ENCODE results near the gene ARTN. TPM values are rescaled to one million over a fixed set of nuclear protein-coding genes. Genes with fewer than 3 reads are reported as not detected.

ARTN gene
- total and polyA plus RNA-seq, 4 donors, result 0.23 to 2.7 (median 1.2) TPM

DNA sequence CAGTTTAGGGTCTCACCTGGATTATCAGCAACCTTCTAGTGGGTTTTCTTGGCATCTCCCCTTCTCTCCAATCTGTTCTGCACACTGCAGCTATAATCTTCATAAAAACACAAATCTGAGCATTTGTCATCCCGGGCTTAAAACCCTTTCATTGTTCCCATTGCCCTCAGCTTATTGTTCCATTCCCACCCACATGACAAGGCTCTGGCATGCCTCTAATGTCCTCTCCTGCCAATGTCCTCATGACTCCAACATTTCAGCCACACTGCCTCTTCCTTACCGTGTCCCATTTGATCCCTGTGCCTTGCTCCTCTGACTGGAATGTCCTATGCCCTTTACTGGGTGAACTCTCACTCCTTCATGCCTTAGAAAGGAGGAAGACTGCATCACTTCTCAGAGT is 28.7 kb downstream of the ARTN start:
- Histone ChIP-seq H3K4me1 (ENCODE audit: control insufficient read depth in 5 of 5, insufficient read depth in 5 of 5, low read length in 5 of 5) (no peaks in the 10 kb centered on the region), H3K27me3 (ENCODE audit: control insufficient read depth in 3 of 3, insufficient read depth in 3 of 3, low read length in 2 of 3) (no peaks in the 10 kb centered on the region), H3K36me3 (ENCODE audit: control insufficient read depth in 4 of 4, insufficient read depth in 4 of 4, low read length in 4 of 4) (peaks cover 8 to 52% (median 15%) of the 10 kb centered on the region in 4 donors), H3K9me3 (ENCODE audit: control insufficient read depth in 4 of 4, insufficient read depth in 3 of 4, low read length in 3 of 4) (no peaks in the 10 kb centered on the region), H3K4me3 (no peak overlapping the region), H3K9ac (ENCODE audit: insufficient read depth in 1 of 2, low read length in 2 of 2) (no peak overlapping the region), H3K27ac (ENCODE audit: low read depth in 1 of 2, low read length in 1 of 2) (no peak overlapping the region)
- ATAC-seq (ENCODE audit: insufficient read depth, low FRiP score), result no peak
- no peak for DNase-seq
- TF ChIP-seq, protein P1, sequence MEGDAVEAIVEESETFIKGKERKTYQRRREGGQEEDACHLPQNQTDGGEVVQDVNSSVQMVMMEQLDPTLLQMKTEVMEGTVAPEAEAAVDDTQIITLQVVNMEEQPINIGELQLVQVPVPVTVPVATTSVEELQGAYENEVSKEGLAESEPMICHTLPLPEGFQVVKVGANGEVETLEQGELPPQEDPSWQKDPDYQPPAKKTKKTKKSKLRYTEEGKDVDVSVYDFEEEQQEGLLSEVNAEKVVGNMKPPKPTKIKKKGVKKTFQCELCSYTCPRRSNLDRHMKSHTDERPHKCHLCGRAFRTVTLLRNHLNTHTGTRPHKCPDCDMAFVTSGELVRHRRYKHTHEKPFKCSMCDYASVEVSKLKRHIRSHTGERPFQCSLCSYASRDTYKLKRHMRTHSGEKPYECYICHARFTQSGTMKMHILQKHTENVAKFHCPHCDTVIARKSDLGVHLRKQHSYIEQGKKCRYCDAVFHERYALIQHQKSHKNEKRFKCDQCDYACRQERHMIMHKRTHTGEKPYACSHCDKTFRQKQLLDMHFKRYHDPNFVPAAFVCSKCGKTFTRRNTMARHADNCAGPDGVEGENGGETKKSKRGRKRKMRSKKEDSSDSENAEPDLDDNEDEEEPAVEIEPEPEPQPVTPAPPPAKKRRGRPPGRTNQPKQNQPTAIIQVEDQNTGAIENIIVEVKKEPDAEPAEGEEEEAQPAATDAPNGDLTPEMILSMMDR (IDR thresholded peaks at IDR 0.05; ENCODE audit: control extremely low read depth, extremely low read depth), result no peak
- WGBS, 2 donors, result 90 to 96% methylated on average over 2 of the region's 2 CpGs

DNA sequence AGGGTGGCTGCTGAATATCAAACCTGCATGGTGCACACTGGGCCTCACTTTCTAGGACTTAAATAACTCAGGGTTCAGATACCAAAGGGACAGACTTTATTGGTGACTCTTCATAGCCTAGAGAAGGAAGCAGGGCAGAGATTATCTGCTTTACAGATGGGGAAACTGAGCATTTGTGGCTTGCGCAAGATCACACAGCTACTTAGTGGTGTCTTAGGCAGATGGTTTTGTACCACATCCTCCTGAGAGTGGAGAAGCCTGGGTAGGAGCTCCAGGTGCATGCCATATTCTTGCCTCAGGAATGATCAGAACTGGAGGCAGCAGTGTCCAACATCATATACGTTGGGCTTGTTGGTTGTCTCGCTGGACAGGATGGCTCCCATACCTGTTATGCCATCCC is 29.4 kb downstream of the ARTN start:
- ATAC-seq (ENCODE audit: insufficient read depth, low FRiP score) (no peak), DNase-seq (no peak)
- no peak overlapping the region for H3K27ac ChIP-seq (ENCODE audit: low read depth in 1 of 2, low read length in 1 of 2)
- TF ChIP-seq, protein P1 (IDR thresholded peaks at IDR 0.05; ENCODE audit: control extremely low read depth, extremely low read depth), result no peak
- 89 to 91% methylated on average over 3 of the region's 3 CpGs for WGBS, 2 donors
- peaks cover 3 to 47% (median 12%) of the 10 kb centered on the region in 4 donors for H3K36me3 ChIP-seq (ENCODE audit: control insufficient read depth in 4 of 4, insufficient read depth in 4 of 4, low read length in 4 of 4)
- H3K4me3 ChIP-seq, result no peak overlapping the region
- no peak overlapping the region for H3K9ac ChIP-seq (ENCODE audit: insufficient read depth in 1 of 2, low read length in 2 of 2)
- no peaks in the 10 kb centered on the region for H3K9me3 ChIP-seq (ENCODE audit: control insufficient read depth in 4 of 4, insufficient read depth in 3 of 4, low read length in 3 of 4)
- H3K4me1 ChIP-seq (ENCODE audit: control insufficient read depth in 5 of 5, insufficient read depth in 5 of 5, low read length in 5 of 5), result no peaks in the 10 kb centered on the region
- no peaks in the 10 kb centered on the region for H3K27me3 ChIP-seq (ENCODE audit: control insufficient read depth in 3 of 3, insufficient read depth in 3 of 3, low read length in 2 of 3)

DNA sequence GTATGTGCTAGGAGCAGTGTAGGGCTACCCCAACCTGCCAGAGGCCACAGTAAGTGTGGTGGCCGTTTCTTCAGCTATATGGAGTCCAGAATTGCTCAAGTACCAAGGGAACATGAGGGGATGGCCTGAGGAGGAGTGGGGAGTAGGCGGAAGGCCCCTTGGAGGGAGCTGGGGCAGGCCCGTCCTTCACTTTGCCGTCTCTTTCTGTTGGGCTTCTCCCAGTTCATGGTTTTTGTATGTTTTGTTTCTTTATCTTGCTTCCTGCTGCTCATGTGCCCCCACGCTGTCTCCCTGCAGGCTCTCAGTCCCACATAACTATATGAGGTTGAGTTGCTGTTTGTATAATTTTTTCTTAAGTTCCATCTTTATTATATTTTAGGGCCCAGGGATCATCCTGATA is 30.3 kb downstream of the ARTN start:
- DNase-seq (no peak), ATAC-seq (ENCODE audit: insufficient read depth, low FRiP score) (no peak)
- no peak overlapping the region for H3K4me3 ChIP-seq
- H3K9me3 ChIP-seq (ENCODE audit: control insufficient read depth in 4 of 4, insufficient read depth in 3 of 4, low read length in 3 of 4), result no peaks in the 10 kb centered on the region
- H3K27me3 ChIP-seq (ENCODE audit: control insufficient read depth in 3 of 3, insufficient read depth in 3 of 3, low read length in 2 of 3), result no peaks in the 10 kb centered on the region
- no peaks in the 10 kb centered on the region for H3K4me1 ChIP-seq (ENCODE audit: control insufficient read depth in 5 of 5, insufficient read depth in 5 of 5, low read length in 5 of 5)
- TF ChIP-seq, protein P1 (IDR thresholded peaks at IDR 0.05; ENCODE audit: control extremely low read depth, extremely low read depth), result no peak
- no peak overlapping the region for H3K9ac ChIP-seq (ENCODE audit: insufficient read depth in 1 of 2, low read length in 2 of 2)
- H3K27ac ChIP-seq (ENCODE audit: low read depth in 1 of 2, low read length in 1 of 2), result no peak overlapping the region
- H3K36me3 ChIP-seq (ENCODE audit: control insufficient read depth in 4 of 4, insufficient read depth in 4 of 4, low read length in 4 of 4), result peaks cover 3 to 39% (median 12%) of the 10 kb centered on the region in 4 donors
- WGBS, 2 donors, result 62 to 79% methylated on average over 5 of the region's 5 CpGs

DNA sequence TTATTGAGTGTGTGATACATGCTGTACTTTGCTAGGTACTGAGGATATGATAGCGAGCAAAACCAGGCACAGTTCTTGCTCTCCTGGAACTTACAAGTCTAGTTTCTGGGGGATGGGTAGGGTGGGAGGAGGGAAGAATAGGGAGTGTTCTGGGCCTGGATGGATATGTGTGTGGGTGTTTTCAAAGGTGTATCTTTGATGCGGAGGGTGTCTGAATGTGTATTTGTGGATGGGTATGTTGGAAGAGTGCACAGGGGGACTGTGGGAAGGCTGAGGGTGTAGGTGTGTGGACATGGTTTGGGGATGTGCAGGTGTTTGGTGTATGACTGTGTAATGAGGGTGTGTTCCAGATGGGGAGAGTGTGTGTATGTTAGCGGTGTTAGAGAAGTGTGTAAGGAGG is 31.7 kb downstream of the ARTN start:
- ATAC-seq (ENCODE audit: insufficient read depth, low FRiP score), result no peak
- no peak for DNase-seq
- no peak overlapping the region for H3K4me3 ChIP-seq
- TF ChIP-seq, protein P1 (IDR thresholded peaks at IDR 0.05; ENCODE audit: control extremely low read depth, extremely low read depth), result no peak
- H3K27ac ChIP-seq (ENCODE audit: low read depth in 1 of 2, low read length in 1 of 2), result no peak overlapping the region
- H3K27me3 ChIP-seq (ENCODE audit: control insufficient read depth in 3 of 3, insufficient read depth in 3 of 3, low read length in 2 of 3), result no peaks in the 10 kb centered on the region
- peaks cover 3 to 29% (median 6%) of the 10 kb centered on the region in 4 donors for H3K36me3 ChIP-seq (ENCODE audit: control insufficient read depth in 4 of 4, insufficient read depth in 4 of 4, low read length in 4 of 4)
- WGBS, 2 donors, result 92% methylated on average over 3 of the region's 3 CpGs
- peaks cover 0 to 1% (median 0%) of the 10 kb centered on the region in 5 donors for H3K4me1 ChIP-seq (ENCODE audit: control insufficient read depth in 5 of 5, insufficient read depth in 5 of 5, low read length in 5 of 5)
- no peak overlapping the region for H3K9ac ChIP-seq (ENCODE audit: insufficient read depth in 1 of 2, low read length in 2 of 2)
- no peaks in the 10 kb centered on the region for H3K9me3 ChIP-seq (ENCODE audit: control insufficient read depth in 4 of 4, insufficient read depth in 3 of 4, low read length in 3 of 4)

All from lung (tissue), 12 donors.